Panc1 (cell line): ENCODE results near the gene GAL. TPM values are rescaled to one million over a fixed set of nuclear protein-coding genes. Genes with fewer than 3 reads are reported as not detected.

Experiments used
- ATAC-seq: fragments of 200-7000 bp; cut with Tn5 transposase; 2 replicates; pipeline ENCODE4 v1.9.1; 2020; ENCODE audit warnings: mild to moderate bottlenecking, moderate library complexity
- BruUV-seq: library from RNA; stranded (reverse); fragments of 400-500 nt; replicated peaks from 2 replicates; lab custom pipeline; 2021; lab: Mats Ljungman, UMichigan
- CTCF ChIA-PET: fragments of 300-600 bp; sonication (Branson Sonifier 250); formaldehyde crosslinking; loops from one replicate; lab custom pipeline; 2022; ENCODE audit warnings: antibody characterized with exemption; lab: Charles Lee
- POLR2A ChIA-PET: fragments of 300-600 bp; sonication (Branson Sonifier 250); formaldehyde crosslinking; loops from one replicate; lab custom pipeline; 2022; ENCODE audit warnings: antibody characterized with exemption; lab: Charles Lee
- DNase-seq: peaks from one replicate; pipeline ENCODE4 v3.0.0-alpha.2; 2010; ENCODE audit warnings: low read depth, low spot score
- H3K27ac ChIP-seq: 2 replicates; pipeline ENCODE4 v1.5.1; 2011; ENCODE audit warnings: mild to moderate bottlenecking, low read length, inconsistent platforms
- H3K27me3 ChIP-seq: fragments of 200-500 bp; sonication (Bioruptor generic); 2 replicates; pipeline ENCODE4 v1.6.0; 2014; ENCODE audit warnings: low read length, inconsistent platforms; ENCODE audit not compliant: control insufficient read depth, insufficient read depth
- H3K36me3 ChIP-seq: fragments of 200-500 bp; sonication (Bioruptor generic); 2 replicates; pipeline ENCODE4 v1.5.1; 2014; ENCODE audit warnings: inconsistent platforms, mild to moderate bottlenecking, low read length, moderate library complexity; ENCODE audit not compliant: control insufficient read depth, insufficient read depth
- H3K4me1 ChIP-seq: 2 replicates; pipeline ENCODE4 v1.5.1; 2011; ENCODE audit warnings: inconsistent platforms, mild to moderate bottlenecking, low read length, moderate library complexity; ENCODE audit not compliant: control insufficient read depth, insufficient read depth
- H3K4me3 ChIP-seq, 2 experiments: 2 replicates each; pipeline ENCODE4 v1.5.1; 2011 to 2012; ENCODE audit warnings: low read depth in 2 of 2, low read length in 2 of 2, mild to moderate bottlenecking in 2 of 2, inconsistent platforms in 1 of 2, moderate library complexity in 1 of 2
- H3K9me3 ChIP-seq: fragments of 200-500 bp; sonication (Bioruptor generic); 2 replicates; pipeline ENCODE4 v1.5.1; 2014; ENCODE audit warnings: low read depth, mild to moderate bottlenecking, inconsistent platforms, low read length, moderate library complexity; ENCODE audit not compliant: control insufficient read depth, insufficient read depth
- POLR2AphosphoS5 ChIP-seq: IDR thresholded peaks from 2 replicates; pipeline ENCODE4 v1.6.1; 2012; ENCODE audit warnings: mild to moderate bottlenecking, low read depth, low read length, moderate library complexity
- REST ChIP-seq, 2 experiments: IDR thresholded peaks; 2 replicates each; pipeline ENCODE4 v1.6.1; 2011 to 2012; ENCODE audit warnings: low read depth in 2 of 2, control low read depth in 1 of 2, low read length in 1 of 2, mild to moderate bottlenecking in 1 of 2, moderate library complexity in 1 of 2; ENCODE audit not compliant: insufficient read depth in 1 of 2
- SIN3A ChIP-seq: IDR thresholded peaks from 2 replicates; pipeline ENCODE4 v1.6.1; 2012; ENCODE audit warnings: low read depth, mild to moderate bottlenecking, low read length, moderate library complexity, borderline replicate concordance; ENCODE audit not compliant: insufficient read depth
- TCF7L2 ChIP-seq: IDR thresholded peaks from 2 replicates; pipeline ENCODE4 v1.6.1; 2011; ENCODE audit warnings: mild to moderate bottlenecking, low read depth, low read length, inconsistent platforms
- in situ Hi-C: cut with HindIII; loops from 2 replicates; pipeline ENCODE4 v1.10.0; 2016; ENCODE audit warnings: low sequenced_read_pairs, low pct_unique_long_range_greater_than_20kb
- intact Hi-C: fragments of 100-400 bp; cut with micrococcal nuclease; formaldehyde crosslinking; loops from one replicate; pipeline ENCODE4 v1.10.0; 2022; ENCODE audit not compliant: unreplicated experiment
- total RNA-seq: library from RNA; stranded (reverse); gene quantifications from one replicate; pipeline ENCODE4 v1.2.1, GENCODE V29; 2021; ENCODE audit not compliant: unreplicated experiment
- TF ChIP-seq, protein P1 (sequence below): fragments of 450-650 bp; IDR thresholded peaks from 2 replicates; pipeline ENCODE4 v1.5.1; 2017; ENCODE audit warnings: mild to moderate bottlenecking

The GAL gene
- total RNA-seq, 1 experiment from 2014 or later: 16.5 TPM

DNA sequence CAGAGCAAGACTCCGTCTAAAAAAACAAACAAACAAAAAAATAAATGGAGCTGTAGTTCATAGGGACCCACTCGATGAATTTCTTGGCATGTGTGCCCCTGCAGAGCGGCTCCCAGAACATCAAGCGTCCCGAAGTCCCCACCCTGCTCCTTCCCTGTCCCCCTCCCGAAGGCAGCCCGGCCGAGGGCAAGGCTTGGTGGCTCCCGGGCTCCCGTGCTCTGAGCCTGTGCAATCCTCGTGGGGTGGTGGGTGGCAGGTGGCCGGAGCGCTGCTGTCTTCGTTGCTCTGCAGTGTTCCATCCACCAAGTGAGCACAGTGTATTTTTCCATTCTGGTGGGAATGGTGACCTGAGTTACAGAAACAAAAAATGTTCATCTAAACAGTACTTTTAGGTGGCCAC is 33.5 kb upstream of the GAL start:
- Histone ChIP-seq H3K27ac (no peak overlapping the region), H3K9me3 (peaks cover 16% of the 10 kb centered on the region; the same call in 1 of the 2 replicates), H3K36me3 (no peaks in the 10 kb centered on the region), H3K4me1 (0 out of 2 replicates have a peak, but pooled peaks cover 4% of the 10 kb centered on the region), H3K4me3 (no peak overlapping the region), H3K27me3 (peaks cover 8% of the 10 kb centered on the region; the same call in 1 of the 2 replicates)
- ChIA-PET POLR2A (interaction anchor here (0.5 kb wide), 1 partner anchor 102 kb away, joined by 8 read pairs; no protein-coding TSS in a partner anchor), CTCF (no interaction called here)
- intact Hi-C loops: no loop called here
- TF ChIP-seq SIN3A (no peak), TCF7L2 (no peak), REST (IDR thresholded peaks at IDR 0.05; ENCODE audit: insufficient read depth in 1 of 2, low read depth in 2 of 2, low read length in 1 of 2) (no peak), POLR2AphosphoS5 (no peak)
- TF ChIP-seq, protein P1, sequence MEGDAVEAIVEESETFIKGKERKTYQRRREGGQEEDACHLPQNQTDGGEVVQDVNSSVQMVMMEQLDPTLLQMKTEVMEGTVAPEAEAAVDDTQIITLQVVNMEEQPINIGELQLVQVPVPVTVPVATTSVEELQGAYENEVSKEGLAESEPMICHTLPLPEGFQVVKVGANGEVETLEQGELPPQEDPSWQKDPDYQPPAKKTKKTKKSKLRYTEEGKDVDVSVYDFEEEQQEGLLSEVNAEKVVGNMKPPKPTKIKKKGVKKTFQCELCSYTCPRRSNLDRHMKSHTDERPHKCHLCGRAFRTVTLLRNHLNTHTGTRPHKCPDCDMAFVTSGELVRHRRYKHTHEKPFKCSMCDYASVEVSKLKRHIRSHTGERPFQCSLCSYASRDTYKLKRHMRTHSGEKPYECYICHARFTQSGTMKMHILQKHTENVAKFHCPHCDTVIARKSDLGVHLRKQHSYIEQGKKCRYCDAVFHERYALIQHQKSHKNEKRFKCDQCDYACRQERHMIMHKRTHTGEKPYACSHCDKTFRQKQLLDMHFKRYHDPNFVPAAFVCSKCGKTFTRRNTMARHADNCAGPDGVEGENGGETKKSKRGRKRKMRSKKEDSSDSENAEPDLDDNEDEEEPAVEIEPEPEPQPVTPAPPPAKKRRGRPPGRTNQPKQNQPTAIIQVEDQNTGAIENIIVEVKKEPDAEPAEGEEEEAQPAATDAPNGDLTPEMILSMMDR: no peak
- DNase-seq (no peak), ATAC-seq (no peak)
- in situ Hi-C loops: no loop called here
- BruUV-seq: no TSS peak

GRCh38 chr11:68651208-68651984 is 32.9 kb upstream of the GAL start:
- no peak for TF ChIP-seq REST (IDR thresholded peaks at IDR 0.05; ENCODE audit: insufficient read depth in 1 of 2, low read depth in 2 of 2, low read length in 1 of 2)
- no peak for TF ChIP-seq SIN3A
- no peak for TF ChIP-seq TCF7L2
- TF ChIP-seq, protein P1: no peak
- no peak for TF ChIP-seq POLR2AphosphoS5
- intact Hi-C loops: no loop called here
- Histone ChIP-seq H3K27ac (no peak overlapping the region), H3K27me3 (peaks cover 4% of the 10 kb centered on the region; the same call in 1 of the 2 replicates), H3K9me3 (peaks cover 10% of the 10 kb centered on the region; the same call in 1 of the 2 replicates), H3K36me3 (no peaks in the 10 kb centered on the region), H3K4me1 (0 out of 2 replicates have a peak, but pooled peaks cover 4% of the 10 kb centered on the region), H3K4me3 (no peak overlapping the region)
- peak; percentile 40; the same call in 1 of the 2 replicates for ATAC-seq
- no TSS peak for BruUV-seq
- no peak for DNase-seq
- CTCF ChIA-PET: no interaction called here
- in situ Hi-C loops: no loop called here
- POLR2A ChIA-PET: interaction anchor here (0.5 kb wide), 1 partner anchor 101 kb away, joined by 8 read pairs; no protein-coding TSS in a partner anchor
